MCF 10A (cell line): ENCODE results near the gene PRR19. TPM values are rescaled to one million over a fixed set of nuclear protein-coding genes. Genes with fewer than 3 reads are reported as not detected.
A peak's percentile ranks its signal among the peaks of the same experiment; 100 is the strongest.

ENCODE experiments used
- BruUV-seq: library from RNA; stranded (reverse); fragments of 400-500 nt; replicated peaks from 2 replicates; lab custom pipeline; 2021; lab: Mats Ljungman, UMichigan
- CTCF ChIA-PET: fragments of 300-600 bp; sonication (Branson Sonifier 250); formaldehyde crosslinking; extraction: SDS; loops from one replicate; lab custom pipeline; 2021; ENCODE audit warnings: antibody characterized with exemption, inconsistent platforms; lab: Yijun Ruan, JAX
- POLR2A ChIA-PET: fragments of 300-600, 350-650 bp; sonication (Branson Sonifier 250); formaldehyde crosslinking; extraction: SDS; loops from one replicate; lab custom pipeline; 2020; ENCODE audit warnings: antibody characterized with exemption, inconsistent platforms; lab: Yijun Ruan, JAX
- DNase-seq: peaks from one replicate; pipeline ENCODE4 v3.0.0-alpha.2; 2018; ENCODE audit not compliant: unreplicated experiment
- H3K27ac Mint-ChIP-seq: one replicate; pipeline ENCODE4 v1.8.0; 2022; ENCODE audit warnings: mild to moderate bottlenecking, low read depth, mixed read lengths; ENCODE audit not compliant: unreplicated experiment
- H3K27me3 Mint-ChIP-seq: one replicate; pipeline ENCODE4 v1.8.0; 2022; ENCODE audit warnings: mixed read lengths; ENCODE audit not compliant: insufficient read depth, unreplicated experiment
- H3K36me3 Mint-ChIP-seq: one replicate; pipeline ENCODE4 v1.8.0; 2022; ENCODE audit warnings: mild to moderate bottlenecking, moderate library complexity, mixed read lengths; ENCODE audit not compliant: insufficient read depth, unreplicated experiment
- H3K4me1 Mint-ChIP-seq: one replicate; pipeline ENCODE4 v1.8.0; 2022; ENCODE audit warnings: mixed read lengths; ENCODE audit not compliant: insufficient read depth, unreplicated experiment
- H3K4me3 Mint-ChIP-seq: one replicate; pipeline ENCODE4 v1.8.0; 2022; ENCODE audit warnings: mild to moderate bottlenecking, moderate library complexity, mixed read lengths; ENCODE audit not compliant: unreplicated experiment
- H3K9me3 Mint-ChIP-seq: one replicate; pipeline ENCODE4 v1.8.0; 2022; ENCODE audit warnings: mixed read lengths; ENCODE audit not compliant: unreplicated experiment
- intact Hi-C: fragments of 100-400 bp; cut with micrococcal nuclease; formaldehyde crosslinking; loops from 2 replicates; pipeline ENCODE4 v1.14.1; 2022
- total RNA-seq: library from RNA; stranded (reverse); gene quantifications from 2 replicates; pipeline ENCODE4 v1.2.3, GENCODE V29; 2022
- TF ChIP-seq, protein P1 (sequence below): fragments of 200-600 bp; IDR thresholded peaks from one replicate; pipeline ENCODE4 v1.8.0; 2022; ENCODE audit warnings: antibody characterized with exemption, mild to moderate bottlenecking; ENCODE audit not compliant: unreplicated experiment

PRR19 gene
- total RNA-seq, 1 experiment from 2014 or later = 0.30 TPM

DNA sequence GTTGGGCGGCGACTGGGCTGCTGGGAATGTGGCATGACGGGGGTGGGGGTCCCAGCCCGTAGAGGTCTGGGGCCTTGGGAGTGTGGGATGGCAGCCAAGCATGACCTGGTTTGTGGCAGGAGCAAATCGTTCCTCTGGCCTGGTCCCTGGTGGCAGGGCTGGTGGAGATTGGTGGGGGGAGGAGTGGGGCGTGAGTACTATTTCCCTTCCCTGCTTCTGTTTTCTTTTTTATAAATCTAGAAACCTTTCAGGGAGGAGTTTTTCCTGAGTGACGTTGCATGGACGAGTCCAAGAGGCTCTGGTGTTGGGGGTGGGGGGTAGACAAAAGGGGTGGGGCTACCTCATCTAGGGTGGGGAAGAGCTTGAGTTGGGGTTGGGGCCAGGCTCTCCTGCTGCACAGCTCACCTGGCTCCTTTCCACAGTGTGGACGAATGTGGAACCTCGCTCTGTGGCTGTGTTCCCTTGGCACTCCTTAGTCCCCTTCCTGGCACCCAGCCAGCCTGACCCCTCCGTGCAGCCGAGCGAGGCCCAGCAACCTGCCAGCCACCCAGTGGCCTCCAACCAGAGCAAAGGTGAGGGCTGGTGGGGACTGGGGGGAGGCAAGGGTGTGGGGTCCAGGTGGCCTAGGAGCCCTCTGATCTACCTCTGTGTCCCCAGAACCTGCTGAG, 15.4 kb upstream of the PRR19 start:
- H3K27ac Mint-ChIP-seq = no peak overlapping the region
- H3K36me3 Mint-ChIP-seq = peaks cover 31% of the 10 kb centered on the region
- intact Hi-C loops = no loop called here
- BruUV-seq = no TSS peak
- CTCF ChIA-PET = interaction anchor here (0.6 to 1.1 kb wide), 3 partner anchors 10 to 88 kb away, joined by 3 read pairs; no protein-coding TSS in a partner anchor
- peaks cover 16% of the 10 kb centered on the region for H3K4me1 Mint-ChIP-seq
- no peak overlapping the region for H3K4me3 Mint-ChIP-seq
- H3K9me3 Mint-ChIP-seq = no peaks in the 10 kb centered on the region
- no peaks in the 10 kb centered on the region for H3K27me3 Mint-ChIP-seq
- TF ChIP-seq, protein P1, sequence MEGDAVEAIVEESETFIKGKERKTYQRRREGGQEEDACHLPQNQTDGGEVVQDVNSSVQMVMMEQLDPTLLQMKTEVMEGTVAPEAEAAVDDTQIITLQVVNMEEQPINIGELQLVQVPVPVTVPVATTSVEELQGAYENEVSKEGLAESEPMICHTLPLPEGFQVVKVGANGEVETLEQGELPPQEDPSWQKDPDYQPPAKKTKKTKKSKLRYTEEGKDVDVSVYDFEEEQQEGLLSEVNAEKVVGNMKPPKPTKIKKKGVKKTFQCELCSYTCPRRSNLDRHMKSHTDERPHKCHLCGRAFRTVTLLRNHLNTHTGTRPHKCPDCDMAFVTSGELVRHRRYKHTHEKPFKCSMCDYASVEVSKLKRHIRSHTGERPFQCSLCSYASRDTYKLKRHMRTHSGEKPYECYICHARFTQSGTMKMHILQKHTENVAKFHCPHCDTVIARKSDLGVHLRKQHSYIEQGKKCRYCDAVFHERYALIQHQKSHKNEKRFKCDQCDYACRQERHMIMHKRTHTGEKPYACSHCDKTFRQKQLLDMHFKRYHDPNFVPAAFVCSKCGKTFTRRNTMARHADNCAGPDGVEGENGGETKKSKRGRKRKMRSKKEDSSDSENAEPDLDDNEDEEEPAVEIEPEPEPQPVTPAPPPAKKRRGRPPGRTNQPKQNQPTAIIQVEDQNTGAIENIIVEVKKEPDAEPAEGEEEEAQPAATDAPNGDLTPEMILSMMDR = no peak
- POLR2A ChIA-PET = interaction anchor here (1.2 kb wide), 1 partner anchor 42 kb away, joined by 3 read pairs; no protein-coding TSS in a partner anchor
- no peak for DNase-seq

DNA sequence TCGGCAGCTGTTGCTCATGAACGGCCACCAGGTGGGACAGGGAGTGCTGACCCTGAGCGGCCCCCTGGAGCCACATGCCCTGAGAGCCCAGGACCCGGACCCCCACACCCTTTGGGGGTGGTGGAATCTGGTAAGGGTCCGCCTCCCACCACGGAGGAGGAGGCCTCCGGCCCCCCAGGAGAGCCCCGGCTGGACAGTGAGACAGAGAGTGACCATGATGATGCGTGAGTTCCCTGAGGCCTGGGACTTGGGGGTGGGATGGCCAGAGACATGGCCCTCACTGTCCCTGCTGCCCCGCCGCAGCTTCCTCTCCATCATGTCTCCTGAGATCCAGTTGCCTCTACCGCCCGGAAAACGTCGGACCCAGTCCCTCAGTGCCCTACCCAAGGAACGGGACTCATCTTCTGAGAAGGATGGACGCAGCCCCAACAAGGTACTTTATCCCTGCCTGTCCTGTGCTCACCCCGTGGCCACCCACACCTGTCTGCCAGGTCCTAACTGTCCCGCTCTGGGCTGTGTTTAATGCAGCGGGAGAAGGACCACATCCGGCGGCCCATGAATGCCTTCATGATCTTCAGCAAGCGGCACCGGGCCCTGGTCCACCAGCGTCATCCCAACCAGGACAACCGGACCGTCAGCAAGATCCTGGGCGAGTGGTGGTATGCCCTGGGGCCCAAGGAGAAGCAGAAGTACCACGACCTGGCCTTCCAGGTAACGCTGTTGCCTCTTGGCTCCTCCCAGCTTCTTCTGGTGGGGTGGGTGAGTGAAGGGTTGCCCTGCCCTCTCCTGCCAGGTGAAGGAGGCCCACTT, 14.7 kb upstream of the PRR19 start:
- intact Hi-C loops = no loop called here
- ChIA-PET CTCF (interaction anchor here (0.6 to 2.5 kb wide), 6 partner anchors 8 to 41 kb away, joined by 3 to 14 read pairs (median 4); no protein-coding TSS in a partner anchor), POLR2A (no interaction called here)
- Mint-ChIP-seq H3K9me3 (no peaks in the 10 kb centered on the region), H3K27ac (no peak overlapping the region), H3K27me3 (no peaks in the 10 kb centered on the region), H3K36me3 (peaks cover 38% of the 10 kb centered on the region), H3K4me3 (no peak overlapping the region), H3K4me1 (peaks cover 21% of the 10 kb centered on the region)
- TSS peak; percentile 25 for BruUV-seq
- TF ChIP-seq, protein P1 = no peak
- DNase-seq = no peak

- Mint-ChIP-seq H3K9me3 (no peaks in the 10 kb centered on the region), H3K4me3 (no peak overlapping the region), H3K27me3 (no peaks in the 10 kb centered on the region), H3K27ac (no peak overlapping the region), H3K4me1 (peaks cover 21% of the 10 kb centered on the region), H3K36me3 (peaks cover 44% of the 10 kb centered on the region)
- DNase-seq = no peak
- intact Hi-C loops = no loop called here
- POLR2A ChIA-PET = no interaction called here
- CTCF ChIA-PET = interaction anchor here (0.6 to 2.5 kb wide), 5 partner anchors 9 to 41 kb away, joined by 3 to 14 read pairs (median 4); no protein-coding TSS in a partner anchor
- TF ChIP-seq, protein P1 = no peak
- BruUV-seq = no TSS peak
Measured at GRCh38 chr19:42287827-42288107, 14.2 kb upstream of the PRR19 start.

GRCh38 chr19:42288387-42288786, 13.5 kb upstream of the PRR19 start:
- DNase-seq = no peak
- H3K4me3 Mint-ChIP-seq = no peak overlapping the region
- H3K27me3 Mint-ChIP-seq = no peaks in the 10 kb centered on the region
- ChIA-PET POLR2A (no interaction called here), CTCF (interaction anchor here (0.5 to 2.5 kb wide), 5 partner anchors 9 to 156 kb away, joined by 3 to 14 read pairs (median 6); no protein-coding TSS in a partner anchor)
- intact Hi-C loops = no loop called here
- no TSS peak for BruUV-seq
- TF ChIP-seq, protein P1 = no peak
- no peak overlapping the region for H3K27ac Mint-ChIP-seq
- H3K4me1 Mint-ChIP-seq = peaks cover 21% of the 10 kb centered on the region
- peaks cover 48% of the 10 kb centered on the region for H3K36me3 Mint-ChIP-seq
- H3K9me3 Mint-ChIP-seq = no peaks in the 10 kb centered on the region
